HK-2 (cell line): Measurements from ENCODE around the gene SLF2.

ENCODE experiments used
- DNase-seq: peaks from one replicate; pipeline ENCODE4 v3.0.0-alpha.2; 2018; ENCODE audit not compliant: unreplicated experiment

SLF2 gene, protein sequence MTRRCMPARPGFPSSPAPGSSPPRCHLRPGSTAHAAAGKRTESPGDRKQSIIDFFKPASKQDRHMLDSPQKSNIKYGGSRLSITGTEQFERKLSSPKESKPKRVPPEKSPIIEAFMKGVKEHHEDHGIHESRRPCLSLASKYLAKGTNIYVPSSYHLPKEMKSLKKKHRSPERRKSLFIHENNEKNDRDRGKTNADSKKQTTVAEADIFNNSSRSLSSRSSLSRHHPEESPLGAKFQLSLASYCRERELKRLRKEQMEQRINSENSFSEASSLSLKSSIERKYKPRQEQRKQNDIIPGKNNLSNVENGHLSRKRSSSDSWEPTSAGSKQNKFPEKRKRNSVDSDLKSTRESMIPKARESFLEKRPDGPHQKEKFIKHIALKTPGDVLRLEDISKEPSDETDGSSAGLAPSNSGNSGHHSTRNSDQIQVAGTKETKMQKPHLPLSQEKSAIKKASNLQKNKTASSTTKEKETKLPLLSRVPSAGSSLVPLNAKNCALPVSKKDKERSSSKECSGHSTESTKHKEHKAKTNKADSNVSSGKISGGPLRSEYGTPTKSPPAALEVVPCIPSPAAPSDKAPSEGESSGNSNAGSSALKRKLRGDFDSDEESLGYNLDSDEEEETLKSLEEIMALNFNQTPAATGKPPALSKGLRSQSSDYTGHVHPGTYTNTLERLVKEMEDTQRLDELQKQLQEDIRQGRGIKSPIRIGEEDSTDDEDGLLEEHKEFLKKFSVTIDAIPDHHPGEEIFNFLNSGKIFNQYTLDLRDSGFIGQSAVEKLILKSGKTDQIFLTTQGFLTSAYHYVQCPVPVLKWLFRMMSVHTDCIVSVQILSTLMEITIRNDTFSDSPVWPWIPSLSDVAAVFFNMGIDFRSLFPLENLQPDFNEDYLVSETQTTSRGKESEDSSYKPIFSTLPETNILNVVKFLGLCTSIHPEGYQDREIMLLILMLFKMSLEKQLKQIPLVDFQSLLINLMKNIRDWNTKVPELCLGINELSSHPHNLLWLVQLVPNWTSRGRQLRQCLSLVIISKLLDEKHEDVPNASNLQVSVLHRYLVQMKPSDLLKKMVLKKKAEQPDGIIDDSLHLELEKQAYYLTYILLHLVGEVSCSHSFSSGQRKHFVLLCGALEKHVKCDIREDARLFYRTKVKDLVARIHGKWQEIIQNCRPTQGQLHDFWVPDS

DNA sequence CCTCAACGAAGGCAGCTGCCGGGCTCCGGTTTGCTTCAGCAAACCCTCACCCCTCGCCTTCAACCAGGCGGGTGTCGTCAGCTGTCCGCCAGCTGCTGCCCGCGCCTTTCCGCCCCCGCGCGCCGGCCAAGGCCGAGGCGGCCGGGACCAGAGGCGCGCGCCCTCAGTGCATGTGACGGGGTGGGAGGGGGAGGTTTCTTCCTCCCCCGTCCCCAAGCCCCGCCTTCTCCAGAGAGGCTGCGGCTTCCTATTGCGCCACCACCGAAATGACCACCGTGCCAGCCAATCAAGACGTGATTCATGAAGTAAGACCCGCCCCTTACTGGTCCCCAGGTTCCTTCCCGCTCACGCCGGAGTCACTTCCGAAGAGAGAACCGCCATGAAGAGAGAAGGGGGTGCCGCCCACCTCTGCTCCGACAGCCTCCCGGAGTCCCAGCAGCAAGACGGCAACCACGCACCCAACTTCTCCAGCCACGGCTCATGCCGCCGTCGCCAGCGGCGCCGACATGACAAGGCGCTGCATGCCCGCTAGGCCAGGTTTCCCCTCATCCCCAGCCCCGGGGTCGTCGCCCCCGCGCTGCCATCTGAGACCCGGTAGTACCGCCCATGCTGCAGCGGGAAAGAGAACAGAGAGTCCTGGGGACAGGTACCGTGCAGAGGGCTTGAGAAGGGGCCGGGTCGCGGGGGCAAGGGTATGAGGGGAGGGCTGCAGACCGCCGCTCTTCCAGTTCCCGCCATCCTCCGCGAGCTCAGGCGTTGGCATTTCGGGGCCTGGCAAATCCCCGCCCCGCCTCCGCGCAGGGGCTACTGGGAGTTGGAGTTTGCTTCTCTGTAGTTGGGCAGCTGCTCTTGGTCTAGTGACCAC is at the start of gene SLF2:
TSS of gene SLF2 (plus strand) at position 359 of the 865 bp plus-strand sequence. CDS start at position 507, 148 bp downstream.
- peak; percentile 99 for DNase-seq

- no peak for DNase-seq
These were observed 49.3 kb upstream of the SLF2 start for GRCh38 chr10:100863433-100863832.

- no peak for DNase-seq
These were observed 48.5 kb upstream of the SLF2 start for GRCh38 chr10:100864036-100864885.

- no peak for DNase-seq
These were observed 47.8 kb upstream of the SLF2 start for GRCh38 chr10:100864978-100865377.

DNA sequence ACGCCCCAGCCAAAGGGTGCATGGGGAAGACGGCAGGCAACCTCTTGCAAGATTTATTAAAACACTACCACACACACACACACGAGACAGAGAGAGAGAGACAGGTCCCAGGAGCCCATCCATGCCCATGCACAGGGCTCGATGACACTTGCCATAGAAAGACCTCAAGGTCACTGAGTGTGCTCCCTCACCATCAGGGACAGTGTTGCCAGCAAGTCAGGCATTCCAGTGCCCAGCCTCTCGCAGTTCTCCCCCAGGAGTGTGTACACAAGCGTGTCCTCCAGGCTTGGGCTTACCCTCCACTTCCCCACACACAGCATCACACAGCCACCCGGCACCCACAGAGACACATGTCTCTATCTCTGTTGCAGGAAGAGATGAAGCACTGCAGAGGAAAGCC is 46.8 kb upstream of the SLF2 start:
- DNase-seq: no peak

- DNase-seq: no peak
These were observed 46.1 kb upstream of the SLF2 start for GRCh38 chr10:100866575-100867098.

DNA sequence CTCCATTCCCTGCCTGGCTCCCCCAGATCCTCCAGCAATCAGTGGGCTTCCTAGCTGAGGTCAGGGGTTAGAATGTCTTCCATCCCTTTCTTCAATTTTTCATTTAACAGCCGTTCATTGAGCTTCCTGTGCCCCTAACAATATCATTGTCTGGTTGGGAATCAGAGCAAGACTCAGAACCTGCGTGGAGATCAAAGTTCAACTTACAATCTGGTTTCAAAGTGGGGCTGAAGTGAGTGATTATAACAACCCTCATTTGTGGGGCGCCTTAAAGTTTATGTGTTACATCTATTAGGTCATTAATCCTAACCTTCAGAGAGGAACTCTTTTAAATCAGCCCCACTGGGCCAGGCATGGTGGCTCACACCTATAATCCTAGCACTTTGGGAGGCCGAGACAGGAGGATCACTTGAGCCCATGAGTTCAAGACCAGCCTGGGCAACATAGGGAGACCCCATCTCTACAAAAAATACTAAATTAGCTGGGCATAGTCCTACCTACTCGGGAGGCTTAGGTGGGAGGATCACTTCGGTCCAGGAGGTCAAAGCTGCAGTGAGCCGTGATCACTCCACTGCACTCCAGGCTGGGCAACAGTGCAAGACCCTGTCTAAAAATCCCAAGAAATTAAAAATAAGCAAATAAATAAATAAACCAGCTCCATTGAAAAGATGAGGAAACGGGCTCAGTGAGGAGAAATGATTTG is 45.4 kb upstream of the SLF2 start:
- DNase-seq: no peak

DNA sequence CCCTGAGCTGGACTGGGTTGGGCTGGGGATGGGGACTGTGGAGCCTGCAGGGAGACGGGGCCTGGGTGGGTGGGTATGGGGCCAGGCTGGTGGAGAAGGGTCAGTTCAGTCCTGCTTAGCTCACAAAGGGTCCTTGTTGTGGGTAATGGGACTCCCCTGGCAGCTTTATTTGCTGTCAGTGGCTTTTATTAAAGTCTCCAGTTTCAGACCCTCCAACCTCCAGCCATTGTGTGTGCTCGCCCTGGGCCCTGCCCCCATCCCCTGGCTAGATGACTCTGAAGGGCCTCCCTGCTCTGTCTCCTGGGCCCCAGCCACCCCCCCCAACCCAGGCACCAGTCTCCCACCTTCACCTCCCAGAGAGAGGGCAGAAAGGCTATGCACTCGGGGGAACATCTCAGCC is 44.4 kb upstream of the SLF2 start:
- DNase-seq: no peak

DNA sequence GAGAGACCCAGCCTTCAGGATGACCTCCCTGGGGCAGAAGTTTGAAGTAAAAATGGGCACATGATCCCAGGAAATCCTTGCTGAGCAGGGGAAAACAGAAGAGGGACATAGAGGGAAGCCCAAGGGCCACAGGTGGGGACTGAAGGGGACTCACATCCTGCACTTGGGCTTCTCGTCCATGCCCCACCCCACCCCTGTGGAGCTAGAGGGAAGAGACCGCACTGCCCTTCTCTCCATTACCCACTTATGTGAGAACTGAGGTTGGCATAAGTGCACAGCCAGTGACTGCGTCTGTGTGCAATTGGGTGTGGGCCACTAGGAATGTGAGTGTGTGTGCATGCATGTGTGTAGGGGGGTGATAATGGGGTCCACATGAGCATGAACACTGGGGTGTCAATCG is 43.4 kb upstream of the SLF2 start:
- DNase-seq: no peak

DNA sequence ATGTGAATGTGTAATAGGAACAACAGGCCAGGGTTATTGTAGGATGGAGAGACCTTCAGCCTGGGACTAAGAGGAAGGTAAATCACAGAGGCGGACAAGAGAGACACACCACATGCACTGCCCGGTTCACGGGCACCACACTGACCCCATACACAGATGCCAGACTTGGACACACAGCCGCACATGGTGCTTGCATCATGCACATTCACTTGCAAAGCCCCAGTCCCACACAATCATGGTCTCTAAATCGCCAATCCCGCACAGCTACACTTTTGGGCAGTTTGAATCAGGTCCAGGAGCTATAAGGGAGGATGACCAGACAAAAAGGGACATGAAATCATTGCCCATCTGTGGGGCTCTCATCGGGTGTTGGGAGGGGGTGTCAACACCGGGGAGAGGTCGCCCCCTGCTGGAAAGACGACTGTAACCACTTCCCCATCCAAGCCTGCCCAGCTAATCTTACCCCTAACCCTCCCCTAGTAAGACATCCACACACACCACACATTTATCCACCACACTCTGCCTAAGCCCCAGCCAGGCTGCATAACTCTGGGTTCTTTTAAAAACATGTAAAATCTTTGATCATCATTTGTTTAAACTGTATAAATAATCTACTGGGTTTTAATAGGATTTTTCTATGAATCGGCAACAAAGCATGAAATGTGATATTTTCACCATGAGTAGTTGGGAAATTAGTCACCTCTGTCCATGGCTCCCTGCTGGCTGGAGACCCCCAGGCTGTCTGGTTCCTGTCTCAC is 40.5 kb upstream of the SLF2 start:
- peak; percentile 65 for DNase-seq

- DNase-seq: no peak
These were observed 39.5 kb upstream of the SLF2 start for GRCh38 chr10:100873146-100873826.

GRCh38 chr10:100873827-100874326 is 38.9 kb upstream of the SLF2 start:
- DNase-seq: no peak

- DNase-seq: no peak
These were observed 37.9 kb upstream of the SLF2 start for GRCh38 chr10:100874702-100875483.

DNA sequence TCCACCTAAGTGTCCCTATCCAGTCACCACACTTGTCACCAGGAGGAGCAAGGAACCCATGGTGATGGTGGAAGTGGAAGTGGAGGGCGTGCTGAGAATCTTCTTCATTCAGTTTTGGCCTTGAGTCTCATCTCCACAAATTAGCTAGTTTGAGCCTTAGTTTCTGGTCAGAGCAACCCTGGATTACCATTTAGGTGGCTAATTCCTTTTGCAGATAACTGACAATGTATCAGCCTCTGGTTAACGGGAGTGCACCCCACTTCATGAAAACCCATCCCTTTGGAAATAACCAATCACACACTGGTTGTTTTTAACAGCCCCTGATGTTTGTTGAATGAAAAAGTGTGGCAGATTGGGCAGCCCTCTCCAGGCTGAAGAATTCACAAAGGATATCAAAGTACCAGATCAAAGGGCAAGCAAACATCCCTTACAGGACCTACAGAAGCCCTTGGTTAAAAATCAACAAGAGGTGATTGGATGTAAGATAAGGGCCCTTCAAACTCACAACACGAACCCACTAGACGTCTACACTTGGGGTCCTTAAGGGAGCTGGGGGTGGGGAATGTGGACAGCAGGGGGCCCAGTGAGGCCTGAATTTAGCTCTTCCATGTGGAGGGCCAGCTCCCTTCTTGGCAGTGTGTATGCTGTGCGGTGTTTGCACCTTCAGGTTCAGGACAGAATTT is 37.1 kb upstream of the SLF2 start:
- DNase-seq: no peak

DNA sequence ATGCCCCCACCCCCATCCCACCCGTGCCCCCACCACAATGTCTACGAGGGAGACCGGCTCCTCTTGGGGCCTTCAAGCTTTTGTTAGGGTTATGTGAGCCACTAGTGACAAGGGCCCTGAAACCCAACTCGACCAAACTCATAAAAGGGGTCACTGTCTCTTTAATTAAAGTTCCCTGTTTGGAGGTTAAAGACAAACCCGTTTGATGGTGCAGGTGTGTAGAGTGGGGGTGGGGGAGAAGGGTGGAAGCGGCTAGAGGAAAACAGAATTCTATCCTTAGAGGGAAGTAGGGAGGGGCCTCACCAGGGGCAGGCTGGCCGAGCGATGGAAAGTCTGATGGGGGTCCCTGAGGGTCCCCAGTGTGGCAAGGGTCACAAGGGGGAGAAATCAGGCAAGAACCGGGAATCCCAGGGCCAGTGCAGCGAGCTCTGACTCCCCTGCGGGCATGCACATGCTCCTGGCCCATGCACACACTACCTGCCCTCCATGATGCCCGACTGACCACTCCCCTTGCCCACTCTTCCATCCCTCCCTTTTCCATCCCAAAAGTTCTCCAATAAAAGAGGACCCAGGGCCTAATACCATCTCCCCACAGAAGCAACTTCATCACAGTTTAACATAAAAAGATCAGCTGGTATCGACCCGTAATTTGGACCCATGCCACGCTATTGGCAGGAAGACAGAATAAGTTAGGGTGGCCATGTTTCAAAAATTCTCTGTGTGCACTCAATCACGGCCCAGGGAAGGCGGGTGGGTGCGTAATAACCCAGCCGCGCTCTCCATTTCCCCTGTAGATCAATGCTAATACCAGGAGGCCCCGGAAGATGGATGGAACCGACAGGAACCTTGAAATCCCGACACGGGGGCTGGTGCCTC is 35.9 kb upstream of the SLF2 start:
- no peak for DNase-seq

- no peak for DNase-seq
These were observed 35.3 kb upstream of the SLF2 start for GRCh38 chr10:100877461-100877850.
